Natural killer cell (primary cell): ENCODE measurements around the gene CLEC16A. TPM values are rescaled to one million over a fixed set of nuclear protein-coding genes. Genes with fewer than 3 reads are reported as not detected.

Experiments used
- ATAC-seq, 3 donors: fragments of 150-1000 bp in 2 of 3; fragments of 200-7000 bp in 1 of 3; cut with Tn5 transposase; 1 replicate in 1 of 3; 2 replicates in 2 of 3; pipeline ENCODE4 v1.10.0; 2021; ENCODE audit warnings: mild to moderate bottlenecking in 2 of 3, moderate library complexity in 2 of 3
- DNase-seq, 2 donors: peaks; one replicate each; pipeline versions ENCODE4 v3.0.0 to v3.0.0-alpha.2; 2013 to 2021; ENCODE audit warnings: mixed read lengths in 1 of 2
- H3K27ac ChIP-seq: one replicate; pipeline ENCODE4 v1.5.1; 2013; ENCODE audit warnings: mild to moderate bottlenecking, low read length
- H3K27me3 ChIP-seq: one replicate; pipeline ENCODE4 v1.6.1; 2013; ENCODE audit warnings: low read length; ENCODE audit not compliant: control insufficient read depth, insufficient read depth
- H3K36me3 ChIP-seq: one replicate; pipeline ENCODE4 v1.6.1; 2013; ENCODE audit warnings: low read length; ENCODE audit not compliant: control insufficient read depth, insufficient read depth
- H3K4me1 ChIP-seq: one replicate; pipeline ENCODE4 v1.6.1; 2013; ENCODE audit warnings: low read length; ENCODE audit not compliant: control insufficient read depth, insufficient read depth
- H3K4me3 ChIP-seq: one replicate; pipeline ENCODE4 v1.5.1; 2013; ENCODE audit warnings: low read length
- H3K9me3 ChIP-seq: one replicate; pipeline ENCODE4 v1.6.1; 2013; ENCODE audit warnings: low read length; ENCODE audit not compliant: control insufficient read depth, insufficient read depth
- H3K27ac Mint-ChIP-seq, 2 donors: one replicate each; pipeline ENCODE4 v1.8.0; 2022; ENCODE audit warnings: mild to moderate bottlenecking in 2 of 2, mixed read lengths in 2 of 2, moderate library complexity in 1 of 2
- H3K27me3 Mint-ChIP-seq, 2 donors: one replicate each; pipeline ENCODE4 v1.8.0; 2022; ENCODE audit warnings: low read depth in 2 of 2, mixed read lengths in 2 of 2
- H3K36me3 Mint-ChIP-seq: one replicate; pipeline ENCODE4 v1.8.0; 2022; ENCODE audit warnings: mixed read lengths
- H3K4me1 Mint-ChIP-seq, 2 donors: one replicate each; pipeline ENCODE4 v1.8.0; 2022; ENCODE audit warnings: mixed read lengths in 2 of 2
- H3K4me3 Mint-ChIP-seq: one replicate; pipeline ENCODE4 v1.8.0; 2022; ENCODE audit warnings: mild to moderate bottlenecking, moderate library complexity, mixed read lengths
- H3K9me3 Mint-ChIP-seq, 2 donors: one replicate each; pipeline ENCODE4 v1.8.0; 2022; ENCODE audit warnings: mixed read lengths in 2 of 2
- CTCF ChIP-seq: fragments of 200-600 bp; IDR thresholded peaks from one replicate; pipeline ENCODE4 v1.8.0; 2022; ENCODE audit warnings: antibody characterized with exemption
- WGBS: methylation state at CpG from one replicate; pipeline ENCODE4 v1.1.7; 2013; ENCODE audit warnings: missing lambda C conversion rate; ENCODE audit not compliant: insufficient coverage; 5-methylcytosine and 5-hydroxymethylcytosine counted together
- intact Hi-C: fragments of 100-400 bp; cut with micrococcal nuclease; formaldehyde crosslinking; loops from one replicate; pipeline ENCODE4 v1.14.2; 2022
- total RNA-seq, 4 donors: library from RNA; stranded (reverse); fragments of 120-200 nt in 1 of 4; gene quantifications; one replicate each; pipeline versions ENCODE4 v1.2.3 to v1.2.4, GENCODE V29; 2013 to 2022

Gene CLEC16A
- total RNA-seq, 3 donors from 2014 or later (not counting 1 experiment from before 2014, with no cell fraction given) = 35.9 to 50.5 (median 37.4) TPM

- WGBS = 97% methylated on average over 6 of the region's 6 CpGs
- DNase-seq (no peak), ATAC-seq (no peak)
- Histone ChIP-seq H3K27me3 (no peaks in the 10 kb centered on the region), H3K36me3 (no peaks in the 10 kb centered on the region), H3K4me1 (peaks cover 17% of the 10 kb centered on the region), H3K9me3 (no peaks in the 10 kb centered on the region), H3K27ac (no peak overlapping the region), H3K4me3 (no peak overlapping the region)
- H3K27me3 Mint-ChIP-seq = no peaks in the 10 kb centered on the region
- H3K27ac Mint-ChIP-seq = no peak overlapping the region
- no peak for TF ChIP-seq CTCF
- H3K4me3 Mint-ChIP-seq = no peak overlapping the region
- intact Hi-C loops = no loop called here
- H3K9me3 Mint-ChIP-seq = no peaks in the 10 kb centered on the region
- peaks cover 23 to 28% of the 10 kb centered on the region in 2 donors for H3K4me1 Mint-ChIP-seq
- no peaks in the 10 kb centered on the region for H3K36me3 Mint-ChIP-seq
Observed at GRCh38 chr16:11106726-11107125, 162.4 kb downstream of the CLEC16A start.

- WGBS = 95% methylated on average over 8 of the region's 8 CpGs
- no peak for DNase-seq
- Histone ChIP-seq H3K36me3 (no peaks in the 10 kb centered on the region), H3K4me1 (peaks cover 18% of the 10 kb centered on the region), H3K9me3 (no peaks in the 10 kb centered on the region), H3K27ac (no peak overlapping the region), H3K27me3 (no peaks in the 10 kb centered on the region), H3K4me3 (no peak overlapping the region)
- Mint-ChIP-seq H3K36me3 (no peaks in the 10 kb centered on the region), H3K27ac (no peak overlapping the region), H3K4me3 (no peak overlapping the region), H3K9me3 (no peaks in the 10 kb centered on the region), H3K27me3 (no peaks in the 10 kb centered on the region), H3K4me1 (peaks cover 23 to 28% of the 10 kb centered on the region in 2 donors)
- TF ChIP-seq CTCF = no peak
- no peak for ATAC-seq
- intact Hi-C loops = no loop called here
Observed at GRCh38 chr16:11107780-11108465, 163.6 kb downstream of the CLEC16A start.

- DNase-seq (no peak), ATAC-seq (no peak)
- Mint-ChIP-seq H3K4me3 (no peak overlapping the region), H3K4me1 (peaks cover 22 to 28% of the 10 kb centered on the region in 2 donors), H3K27ac (no peak overlapping the region), H3K27me3 (no peaks in the 10 kb centered on the region), H3K9me3 (no peaks in the 10 kb centered on the region), H3K36me3 (no peaks in the 10 kb centered on the region)
- H3K36me3 ChIP-seq = no peaks in the 10 kb centered on the region
- no peak for TF ChIP-seq CTCF
- H3K9me3 ChIP-seq = no peaks in the 10 kb centered on the region
- no peaks in the 10 kb centered on the region for H3K27me3 ChIP-seq
- no peak overlapping the region for H3K4me3 ChIP-seq
- H3K4me1 ChIP-seq = peaks cover 23% of the 10 kb centered on the region
- intact Hi-C loops = no loop called here
- no peak overlapping the region for H3K27ac ChIP-seq
Observed at GRCh38 chr16:11108466-11108805, 164.1 kb downstream of the CLEC16A start.

GRCh38 chr16:11109566-11109965 lies 165.2 kb downstream of the CLEC16A start:
- H3K9me3 Mint-ChIP-seq = no peaks in the 10 kb centered on the region
- intact Hi-C loops = no loop called here
- Histone ChIP-seq H3K27ac (no peak overlapping the region), H3K27me3 (no peaks in the 10 kb centered on the region), H3K4me1 (peaks cover 29% of the 10 kb centered on the region), H3K4me3 (no peak overlapping the region), H3K9me3 (no peaks in the 10 kb centered on the region), H3K36me3 (no peaks in the 10 kb centered on the region)
- H3K27me3 Mint-ChIP-seq = no peaks in the 10 kb centered on the region
- TF ChIP-seq CTCF = no peak
- H3K36me3 Mint-ChIP-seq = no peaks in the 10 kb centered on the region
- peaks cover 28 to 30% of the 10 kb centered on the region in 2 donors for H3K4me1 Mint-ChIP-seq
- no peak overlapping the region for H3K4me3 Mint-ChIP-seq
- ATAC-seq (no peak), DNase-seq (no peak)
- H3K27ac Mint-ChIP-seq = no peak overlapping the region
- over 99% methylated on average over 6 of the region's 6 CpGs for WGBS
